Upper lobe of left lung (tissue), 4 donors: ENCODE data around the gene CD69.

Experiments used
- CTCF ChIP-seq, 6 experiments: fragments of 450-650 bp in 4 of 6; fragments of 200-600 bp in 2 of 6; sonication (generic) in 2 of 6; IDR thresholded peaks; one replicate each; pipeline ENCODE4 v1.5.1; 2016 to 2019; ENCODE audit warnings: antibody characterized with exemption in 6 of 6
- EP300 ChIP-seq, 4 donors: sonication (generic); formaldehyde crosslinking; IDR thresholded peaks; one replicate each; pipeline ENCODE4 v1.5.1; 2017; ENCODE audit warnings: antibody characterized with exemption in 4 of 4, control low read depth in 2 of 4
- POLR2AphosphoS5 ChIP-seq, 2 donors: sonication (generic); formaldehyde crosslinking; IDR thresholded peaks; one replicate each; pipeline ENCODE4 v1.5.1; 2017; ENCODE audit warnings: antibody characterized with exemption in 2 of 2

- TF ChIP-seq EP300 (IDR thresholded peaks at IDR 0.05) (no peak), CTCF (IDR thresholded peaks at IDR 0.05) (no peak), POLR2AphosphoS5 (IDR thresholded peaks at IDR 0.05) (no peak)
These were observed 26.3 kb upstream of the CD69 start for GRCh38 chr12:9786726-9787717.
